ENCODE data around the gene DHRS4. TPM values are rescaled to one million over a fixed set of nuclear protein-coding genes. Genes with fewer than 3 reads are reported as not detected.

Gene DHRS4
- polyA plus RNA-seq, 1 donor from 2014 or later: 7.8 TPM

DNA sequence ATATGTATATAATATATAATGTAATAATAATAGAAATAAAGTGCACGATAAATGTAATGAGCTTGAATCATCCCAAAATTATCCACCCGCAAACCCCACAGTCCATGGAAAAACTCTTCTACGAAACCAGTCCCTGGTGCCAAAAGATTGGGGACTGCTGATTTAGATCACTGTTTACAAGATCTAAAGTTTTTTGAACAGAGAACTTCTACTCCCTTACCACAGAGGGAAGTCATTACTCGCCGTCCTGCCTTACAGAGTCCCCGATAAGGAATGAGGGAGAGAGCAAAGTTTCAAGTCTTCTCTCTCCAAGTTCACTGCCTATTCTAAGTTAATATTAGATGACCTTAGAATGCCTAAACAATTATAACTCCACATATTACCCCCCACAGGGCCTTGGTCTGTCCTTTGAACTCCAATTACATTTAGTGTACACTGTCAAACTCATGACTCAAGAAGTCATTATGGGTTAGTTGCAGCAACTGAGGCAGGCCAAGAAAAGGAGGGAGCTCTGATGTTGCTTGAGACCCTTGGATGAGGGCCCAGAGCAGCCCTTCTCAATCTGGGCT, 21.8 kb upstream of the DHRS4 start:
- H3K9ac ChIP-seq (ENCODE audit: low read length): no peak overlapping the region
- no peak overlapping the region for H3K27ac ChIP-seq (ENCODE audit: low read length)
- TF ChIP-seq EZH2 (IDR thresholded peaks at IDR 0.05; ENCODE audit: borderline replicate concordance, insufficient read depth, low read length, poor library complexity, severe bottlenecking): no peak
- TF ChIP-seq, protein P1, sequence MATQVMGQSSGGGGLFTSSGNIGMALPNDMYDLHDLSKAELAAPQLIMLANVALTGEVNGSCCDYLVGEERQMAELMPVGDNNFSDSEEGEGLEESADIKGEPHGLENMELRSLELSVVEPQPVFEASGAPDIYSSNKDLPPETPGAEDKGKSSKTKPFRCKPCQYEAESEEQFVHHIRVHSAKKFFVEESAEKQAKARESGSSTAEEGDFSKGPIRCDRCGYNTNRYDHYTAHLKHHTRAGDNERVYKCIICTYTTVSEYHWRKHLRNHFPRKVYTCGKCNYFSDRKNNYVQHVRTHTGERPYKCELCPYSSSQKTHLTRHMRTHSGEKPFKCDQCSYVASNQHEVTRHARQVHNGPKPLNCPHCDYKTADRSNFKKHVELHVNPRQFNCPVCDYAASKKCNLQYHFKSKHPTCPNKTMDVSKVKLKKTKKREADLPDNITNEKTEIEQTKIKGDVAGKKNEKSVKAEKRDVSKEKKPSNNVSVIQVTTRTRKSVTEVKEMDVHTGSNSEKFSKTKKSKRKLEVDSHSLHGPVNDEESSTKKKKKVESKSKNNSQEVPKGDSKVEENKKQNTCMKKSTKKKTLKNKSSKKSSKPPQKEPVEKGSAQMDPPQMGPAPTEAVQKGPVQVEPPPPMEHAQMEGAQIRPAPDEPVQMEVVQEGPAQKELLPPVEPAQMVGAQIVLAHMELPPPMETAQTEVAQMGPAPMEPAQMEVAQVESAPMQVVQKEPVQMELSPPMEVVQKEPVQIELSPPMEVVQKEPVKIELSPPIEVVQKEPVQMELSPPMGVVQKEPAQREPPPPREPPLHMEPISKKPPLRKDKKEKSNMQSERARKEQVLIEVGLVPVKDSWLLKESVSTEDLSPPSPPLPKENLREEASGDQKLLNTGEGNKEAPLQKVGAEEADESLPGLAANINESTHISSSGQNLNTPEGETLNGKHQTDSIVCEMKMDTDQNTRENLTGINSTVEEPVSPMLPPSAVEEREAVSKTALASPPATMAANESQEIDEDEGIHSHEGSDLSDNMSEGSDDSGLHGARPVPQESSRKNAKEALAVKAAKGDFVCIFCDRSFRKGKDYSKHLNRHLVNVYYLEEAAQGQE (IDR thresholded peaks at IDR 0.05; ENCODE audit: borderline replicate concordance): no peak
- no peak for TF ChIP-seq POLR2AphosphoS5 (IDR thresholded peaks at IDR 0.05)
- no peak for TF ChIP-seq MXI1 (conservative IDR thresholded peaks at IDR 0.05; ENCODE audit: poor library complexity, severe bottlenecking)
- TF ChIP-seq TAF1 (IDR thresholded peaks at IDR 0.05; ENCODE audit: low read depth): no peak
- no peak for TF ChIP-seq SMC3 (conservative IDR thresholded peaks at IDR 0.05; ENCODE audit: poor library complexity)
- no peak for TF ChIP-seq EP300 (conservative IDR thresholded peaks at IDR 0.05; ENCODE audit: poor library complexity, severe bottlenecking)
- TF ChIP-seq, protein P2, sequence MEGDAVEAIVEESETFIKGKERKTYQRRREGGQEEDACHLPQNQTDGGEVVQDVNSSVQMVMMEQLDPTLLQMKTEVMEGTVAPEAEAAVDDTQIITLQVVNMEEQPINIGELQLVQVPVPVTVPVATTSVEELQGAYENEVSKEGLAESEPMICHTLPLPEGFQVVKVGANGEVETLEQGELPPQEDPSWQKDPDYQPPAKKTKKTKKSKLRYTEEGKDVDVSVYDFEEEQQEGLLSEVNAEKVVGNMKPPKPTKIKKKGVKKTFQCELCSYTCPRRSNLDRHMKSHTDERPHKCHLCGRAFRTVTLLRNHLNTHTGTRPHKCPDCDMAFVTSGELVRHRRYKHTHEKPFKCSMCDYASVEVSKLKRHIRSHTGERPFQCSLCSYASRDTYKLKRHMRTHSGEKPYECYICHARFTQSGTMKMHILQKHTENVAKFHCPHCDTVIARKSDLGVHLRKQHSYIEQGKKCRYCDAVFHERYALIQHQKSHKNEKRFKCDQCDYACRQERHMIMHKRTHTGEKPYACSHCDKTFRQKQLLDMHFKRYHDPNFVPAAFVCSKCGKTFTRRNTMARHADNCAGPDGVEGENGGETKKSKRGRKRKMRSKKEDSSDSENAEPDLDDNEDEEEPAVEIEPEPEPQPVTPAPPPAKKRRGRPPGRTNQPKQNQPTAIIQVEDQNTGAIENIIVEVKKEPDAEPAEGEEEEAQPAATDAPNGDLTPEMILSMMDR (IDR thresholded peaks at IDR 0.05; ENCODE audit: poor library complexity, severe bottlenecking): no peak
- no peak for TF ChIP-seq RAD21 (conservative IDR thresholded peaks at IDR 0.05)
- H3K79me2 ChIP-seq (replicated peaks; ENCODE audit: insufficient read depth, low read length): no peaks in the 10 kb centered on the region
- H3K36me3 ChIP-seq (ENCODE audit: insufficient read depth, low read length): no peaks in the 10 kb centered on the region
- no peak overlapping the region for H2AFZ ChIP-seq (ENCODE audit: low read depth, low read length)
- no peak overlapping the region for H3K4me2 ChIP-seq (ENCODE audit: low read length)
- no peaks in the 10 kb centered on the region for H3K9me2 ChIP-seq (ENCODE audit: insufficient read depth, low read length)
- no peaks in the 10 kb centered on the region for H3K9me3 ChIP-seq (ENCODE audit: low read length)
- H3K27me3 ChIP-seq (ENCODE audit: insufficient read depth, low read depth, low read length): no peaks in the 10 kb centered on the region
- H3K4me3 ChIP-seq (ENCODE audit: low read length): no peak overlapping the region
- H4K20me1 ChIP-seq (ENCODE audit: insufficient read depth): no peaks in the 10 kb centered on the region
- H3F3A ChIP-seq (ENCODE audit: insufficient read depth, low read length, poor library complexity, severe bottlenecking): no peaks in the 10 kb centered on the region

DNA sequence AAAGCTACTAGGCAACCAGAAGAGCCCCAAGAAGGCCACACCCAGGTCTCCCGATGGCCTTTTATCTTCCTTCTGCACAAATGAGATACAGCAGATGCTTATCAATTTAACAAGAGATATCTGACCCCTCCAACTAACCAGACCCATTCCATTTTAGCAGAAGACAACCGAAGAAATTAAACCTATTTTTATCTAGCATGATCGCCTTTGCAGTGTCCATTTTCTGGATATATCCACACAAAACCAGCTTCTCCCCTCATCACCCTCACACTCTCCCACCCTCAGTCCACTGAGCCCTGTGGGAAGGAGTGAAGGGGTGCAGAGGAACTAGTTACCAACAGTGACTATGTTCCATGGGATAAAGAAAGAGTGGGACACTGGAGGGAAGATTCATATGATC, 20.9 kb upstream of the DHRS4 start:
- no peaks in the 10 kb centered on the region for H3K9me3 ChIP-seq (ENCODE audit: low read length)
- no peak overlapping the region for H3K9ac ChIP-seq (ENCODE audit: low read length)
- no peaks in the 10 kb centered on the region for H3K27me3 ChIP-seq (ENCODE audit: insufficient read depth, low read depth, low read length)
- no peak overlapping the region for H2AFZ ChIP-seq (ENCODE audit: low read depth, low read length)
- TF ChIP-seq, protein P1 (IDR thresholded peaks at IDR 0.05; ENCODE audit: borderline replicate concordance): no peak
- TF ChIP-seq, protein P2 (IDR thresholded peaks at IDR 0.05; ENCODE audit: poor library complexity, severe bottlenecking): no peak
- TF ChIP-seq EP300 (conservative IDR thresholded peaks at IDR 0.05; ENCODE audit: poor library complexity, severe bottlenecking): no peak
- no peak for TF ChIP-seq MXI1 (conservative IDR thresholded peaks at IDR 0.05; ENCODE audit: poor library complexity, severe bottlenecking)
- no peak for TF ChIP-seq RAD21 (conservative IDR thresholded peaks at IDR 0.05)
- no peak for TF ChIP-seq POLR2AphosphoS5 (IDR thresholded peaks at IDR 0.05)
- TF ChIP-seq EZH2 (IDR thresholded peaks at IDR 0.05; ENCODE audit: borderline replicate concordance, insufficient read depth, low read length, poor library complexity, severe bottlenecking): no peak
- no peaks in the 10 kb centered on the region for H3K9me2 ChIP-seq (ENCODE audit: insufficient read depth, low read length)
- no peak overlapping the region for H3K4me2 ChIP-seq (ENCODE audit: low read length)
- H4K20me1 ChIP-seq (ENCODE audit: insufficient read depth): no peaks in the 10 kb centered on the region
- no peak overlapping the region for H3K4me3 ChIP-seq (ENCODE audit: low read length)
- H3K27ac ChIP-seq (ENCODE audit: low read length): no peak overlapping the region
- no peaks in the 10 kb centered on the region for H3K36me3 ChIP-seq (ENCODE audit: insufficient read depth, low read length)
- no peaks in the 10 kb centered on the region for H3F3A ChIP-seq (ENCODE audit: insufficient read depth, low read length, poor library complexity, severe bottlenecking)
- H3K79me2 ChIP-seq (replicated peaks; ENCODE audit: insufficient read depth, low read length): no peaks in the 10 kb centered on the region

All from neural cell (in vitro differentiated cells).